BJ (cell line): ENCODE data around the gene FGD4. TPM values are rescaled to one million over a fixed set of nuclear protein-coding genes. Genes with fewer than 3 reads are reported as not detected.

Source experiments
- CTCF ChIA-PET: fragments of 350-600 bp; formaldehyde crosslinking; extraction: SDS; loops from one replicate; lab custom pipeline; 2021; ENCODE audit warnings: antibody characterized with exemption, inconsistent platforms; lab: Yijun Ruan, JAX
- POLR2A ChIA-PET: fragments of 300-600 bp; sonication (Branson Sonifier 250); formaldehyde crosslinking; extraction: SDS; loops from one replicate; lab custom pipeline; 2021; ENCODE audit warnings: antibody characterized with exemption; lab: Charles Lee
- DNase-seq: peaks from one replicate; pipeline ENCODE4 v3.0.0-alpha.2; 2011; ENCODE audit warnings: low read depth
- H3K27me3 ChIP-seq: 2 replicates; pipeline ENCODE4 v1.6.0; 2011; ENCODE audit warnings: low read length; ENCODE audit not compliant: control insufficient read depth, insufficient read depth
- H3K36me3 ChIP-seq: 2 replicates; pipeline ENCODE4 v1.5.1; 2011; ENCODE audit warnings: low read length; ENCODE audit not compliant: control insufficient read depth, insufficient read depth
- H3K4me3 ChIP-seq: 2 replicates; pipeline ENCODE4 v1.5.1; 2011; ENCODE audit warnings: low read depth, mild to moderate bottlenecking, control low read depth, low read length
- polyA plus RNA-seq: library from polyadenylated mRNA; depleted of rRNA; stranded (reverse); fragments of >200 nt; gene quantifications from 2 replicates; pipeline ENCODE4 v1.2.3, GENCODE V29; 2011
- small RNA-seq: library from RNA; depleted of rRNA; stranded (forward); fragments of <200 nt; gene quantifications from one replicate; pipeline ENCODE3, GENCODE V24; 2012; ENCODE audit warnings: low replicate concordance, low read depth; ENCODE audit not compliant: insufficient read length
- TF ChIP-seq, protein P1 (sequence below): IDR thresholded peaks from 2 replicates; pipeline ENCODE4 v1.5.1; 2011; ENCODE audit warnings: low read depth, mild to moderate bottlenecking, control low read depth, inconsistent platforms, low read length, moderate library complexity; ENCODE audit not compliant: insufficient read depth

The FGD4 gene
- polyA plus RNA-seq, 1 experiment = 11.1 TPM

DNA sequence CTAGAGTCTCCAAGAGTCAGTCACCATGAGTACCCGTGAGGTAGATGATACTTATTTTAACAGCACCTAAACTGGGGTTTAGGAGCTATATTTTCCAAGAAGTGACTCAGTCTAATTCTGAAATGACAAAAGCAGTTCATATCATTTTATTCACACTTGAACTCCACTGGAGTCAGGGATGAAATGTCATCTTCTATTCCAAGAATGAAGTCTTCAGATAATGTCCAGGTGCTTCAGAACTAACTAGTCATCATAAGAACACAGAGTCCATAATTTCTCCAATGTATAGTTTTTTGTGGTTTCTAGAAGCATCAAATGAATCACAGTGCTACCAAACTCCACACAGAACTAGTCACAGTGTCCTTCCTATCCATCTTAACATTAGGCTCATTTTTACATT is 293.0 kb downstream of the FGD4 start:
- CTCF ChIA-PET = no interaction called here
- Histone ChIP-seq H3K27me3 (no peaks in the 10 kb centered on the region), H3K36me3 (no peaks in the 10 kb centered on the region), H3K4me3 (no peak overlapping the region)
- POLR2A ChIA-PET = no interaction called here
- TF ChIP-seq, protein P1, sequence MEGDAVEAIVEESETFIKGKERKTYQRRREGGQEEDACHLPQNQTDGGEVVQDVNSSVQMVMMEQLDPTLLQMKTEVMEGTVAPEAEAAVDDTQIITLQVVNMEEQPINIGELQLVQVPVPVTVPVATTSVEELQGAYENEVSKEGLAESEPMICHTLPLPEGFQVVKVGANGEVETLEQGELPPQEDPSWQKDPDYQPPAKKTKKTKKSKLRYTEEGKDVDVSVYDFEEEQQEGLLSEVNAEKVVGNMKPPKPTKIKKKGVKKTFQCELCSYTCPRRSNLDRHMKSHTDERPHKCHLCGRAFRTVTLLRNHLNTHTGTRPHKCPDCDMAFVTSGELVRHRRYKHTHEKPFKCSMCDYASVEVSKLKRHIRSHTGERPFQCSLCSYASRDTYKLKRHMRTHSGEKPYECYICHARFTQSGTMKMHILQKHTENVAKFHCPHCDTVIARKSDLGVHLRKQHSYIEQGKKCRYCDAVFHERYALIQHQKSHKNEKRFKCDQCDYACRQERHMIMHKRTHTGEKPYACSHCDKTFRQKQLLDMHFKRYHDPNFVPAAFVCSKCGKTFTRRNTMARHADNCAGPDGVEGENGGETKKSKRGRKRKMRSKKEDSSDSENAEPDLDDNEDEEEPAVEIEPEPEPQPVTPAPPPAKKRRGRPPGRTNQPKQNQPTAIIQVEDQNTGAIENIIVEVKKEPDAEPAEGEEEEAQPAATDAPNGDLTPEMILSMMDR = no peak
- DNase-seq = no peak

DNA sequence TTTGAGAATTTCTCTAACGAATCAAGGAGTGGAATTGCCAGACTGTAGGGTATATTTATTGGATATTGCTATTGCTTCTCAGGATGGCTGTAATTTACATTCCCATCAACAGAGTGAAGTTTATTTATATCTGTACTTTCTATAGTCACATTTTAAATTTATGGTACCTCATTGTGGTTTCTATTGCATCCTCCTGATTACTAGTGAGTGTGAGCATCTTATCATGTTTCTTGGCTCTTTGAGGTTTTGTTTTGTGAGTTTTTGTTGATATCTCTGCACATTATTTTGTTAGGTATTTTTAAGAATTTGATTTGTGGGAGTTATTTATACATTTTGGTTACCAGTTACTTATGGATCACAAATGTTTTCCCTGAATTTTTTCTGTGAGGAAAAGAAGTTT is 293.7 kb downstream of the FGD4 start:
- H3K27me3 ChIP-seq = no peaks in the 10 kb centered on the region
- ChIA-PET POLR2A (no interaction called here), CTCF (no interaction called here)
- no peaks in the 10 kb centered on the region for H3K36me3 ChIP-seq
- no peak overlapping the region for H3K4me3 ChIP-seq
- TF ChIP-seq, protein P1 = no peak
- no peak for DNase-seq

Small RNA genes within 50 kb of the gene (small RNA-seq; reads per million reads assigned to genes)
- gene RF00019 = not detected
- gene RNU6-494P = not detected
